Heart left ventricle (tissue), 13 donors: ENCODE data around the gene SPEF1.

Experiments
- POLR2A ChIP-seq, 2 donors: fragments of 450-650 bp; IDR thresholded peaks; one replicate each; pipeline ENCODE4 v1.6.1; 2017; ENCODE audit warnings: antibody characterized with exemption in 2 of 2, mild to moderate bottlenecking in 2 of 2, moderate library complexity in 2 of 2
- TF ChIP-seq, protein P1 (sequence below), 12 donors: fragments of 200-600 bp; sonication (generic) in 4 of 12; IDR thresholded peaks; one replicate each; pipeline versions ENCODE4 v1.5.0 to v1.8.0; 2018 to 2022; ENCODE audit warnings: antibody characterized with exemption in 12 of 12, mild to moderate bottlenecking in 5 of 12
- donor health status: ischemic (EF 13 %, LVEDD 7.1; RV severe dilation, severe dysfunction).
- donor health status: DM: no; HTN: yes; CAD: no.
- donor health status: DM: no; HTN: no; CAD: no.
- donor health status: ischemic (EF 25% LVEDD 6.9; RV normal size, moderate dysfunction).
- donor health status: ischemic (EF 25% LVEDD 5.7; RV mildly dilated, moderate dysfunction).
- donor health status: ischemic (EF 35%, LVEDD 5.7; RV mildly dilated, moderate dysfunction).
- donor health status: nonischemic (EF 11% LVEDD 7.7; RV severe dilation, severe dysfunction).
- donor health status: DM: yes; HTN: yes; CAD: no.
- donor health status: PGD.
- donor health status: ischemic (EF 29% LVEDD 5.4; RV normal size, mild dysfunction).
- donor health status: nonischemic (EF 23%, LVEDD 6.1; RV moderate dilation, normal function).

DNA sequence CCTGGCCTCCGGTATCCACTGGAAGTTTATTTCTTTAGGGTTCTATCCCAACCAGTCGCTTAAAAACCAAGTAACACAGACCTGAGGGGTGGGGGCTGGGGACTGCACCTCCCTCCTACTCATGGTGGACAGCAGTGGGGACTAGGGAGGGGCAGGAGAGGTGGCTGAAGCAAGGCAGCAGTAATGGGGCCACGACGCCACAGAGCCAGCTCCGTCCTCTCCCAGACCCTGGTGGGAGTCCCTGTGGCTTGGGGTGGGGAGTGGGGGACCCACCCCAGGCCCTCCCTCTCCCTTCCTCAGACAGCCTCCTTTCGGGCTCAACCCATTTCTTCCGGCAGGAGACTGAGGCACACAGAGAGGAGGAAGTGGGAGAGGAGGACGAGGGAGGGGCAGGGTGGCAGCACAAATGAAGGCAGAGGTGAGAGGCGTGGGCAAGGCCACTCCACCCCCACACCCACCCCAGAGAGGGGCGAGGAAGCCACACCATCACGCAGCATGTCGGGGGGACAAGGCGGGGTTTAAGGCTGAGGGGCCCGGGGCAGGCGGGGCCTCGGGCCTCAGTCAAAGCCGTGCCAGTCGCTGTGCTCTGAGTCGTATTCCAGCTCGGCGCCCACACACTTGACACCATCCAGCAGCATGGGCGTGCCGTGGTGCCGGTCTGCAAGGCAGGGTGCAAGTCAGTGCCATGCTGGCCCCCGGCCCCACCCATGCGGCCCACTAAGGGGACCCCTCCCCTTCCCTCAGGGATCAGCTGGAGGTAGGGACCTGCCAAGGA lies 27.6 kb downstream of the SPEF1 start:
- TF ChIP-seq, protein P1, sequence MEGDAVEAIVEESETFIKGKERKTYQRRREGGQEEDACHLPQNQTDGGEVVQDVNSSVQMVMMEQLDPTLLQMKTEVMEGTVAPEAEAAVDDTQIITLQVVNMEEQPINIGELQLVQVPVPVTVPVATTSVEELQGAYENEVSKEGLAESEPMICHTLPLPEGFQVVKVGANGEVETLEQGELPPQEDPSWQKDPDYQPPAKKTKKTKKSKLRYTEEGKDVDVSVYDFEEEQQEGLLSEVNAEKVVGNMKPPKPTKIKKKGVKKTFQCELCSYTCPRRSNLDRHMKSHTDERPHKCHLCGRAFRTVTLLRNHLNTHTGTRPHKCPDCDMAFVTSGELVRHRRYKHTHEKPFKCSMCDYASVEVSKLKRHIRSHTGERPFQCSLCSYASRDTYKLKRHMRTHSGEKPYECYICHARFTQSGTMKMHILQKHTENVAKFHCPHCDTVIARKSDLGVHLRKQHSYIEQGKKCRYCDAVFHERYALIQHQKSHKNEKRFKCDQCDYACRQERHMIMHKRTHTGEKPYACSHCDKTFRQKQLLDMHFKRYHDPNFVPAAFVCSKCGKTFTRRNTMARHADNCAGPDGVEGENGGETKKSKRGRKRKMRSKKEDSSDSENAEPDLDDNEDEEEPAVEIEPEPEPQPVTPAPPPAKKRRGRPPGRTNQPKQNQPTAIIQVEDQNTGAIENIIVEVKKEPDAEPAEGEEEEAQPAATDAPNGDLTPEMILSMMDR (IDR thresholded peaks at IDR 0.05), result no peak
- no peak for TF ChIP-seq POLR2A (IDR thresholded peaks at IDR 0.05)
